ENCODE data around the gene MBTPS2.

The MBTPS2 gene

DNA sequence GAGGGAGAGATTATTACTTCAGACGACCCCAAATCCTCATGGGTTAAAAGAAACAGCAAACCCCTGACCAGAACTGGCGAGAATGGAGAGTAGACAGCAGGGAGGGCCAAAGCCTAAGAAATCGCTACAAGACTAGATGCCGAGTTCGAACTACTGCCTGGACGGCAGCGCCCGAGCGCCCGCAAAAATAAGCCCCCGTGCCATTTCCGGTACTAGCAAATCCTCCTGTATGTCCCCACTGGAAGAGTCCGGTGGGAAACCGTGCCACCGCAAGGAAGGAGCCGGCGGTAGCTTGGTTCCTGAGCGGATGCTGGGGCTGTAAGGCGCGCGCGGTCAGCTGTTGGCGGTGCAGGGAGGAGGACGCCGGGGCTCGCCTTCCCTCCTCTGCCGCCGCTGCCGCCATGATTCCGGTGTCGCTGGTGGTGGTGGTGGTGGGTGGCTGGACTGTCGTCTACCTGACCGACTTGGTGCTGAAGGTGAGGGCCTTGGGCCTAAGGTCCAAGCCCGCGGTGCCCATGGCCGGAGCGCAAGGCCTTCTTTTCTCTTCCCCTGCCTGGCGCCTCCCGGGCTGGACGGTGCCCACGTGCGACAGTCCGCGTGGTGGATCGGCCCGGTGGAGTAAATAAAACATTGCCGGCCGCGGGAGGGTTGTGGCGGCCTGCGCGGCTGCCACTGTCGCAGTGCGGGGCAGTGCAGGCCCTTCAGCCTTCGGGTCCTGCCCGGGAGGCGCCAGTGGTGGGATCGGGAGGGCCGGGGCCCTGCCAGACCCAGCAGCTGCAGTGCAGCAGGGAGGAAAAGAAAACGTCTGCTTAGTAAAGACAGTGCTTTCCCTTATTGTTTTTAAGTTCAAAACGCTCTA is at the start of gene MBTPS2:
Gene MBTPS2, plus strand, starts transcription at position 284 of the 859 bp plus-strand sequence. Its CDS starts 118 bp downstream, at position 402.
- Histone ChIP-seq H3K36me3 (no peaks in the 10 kb centered on the region), H4K20me1 (no peaks in the 10 kb centered on the region), H3K4me2 (peak within 1 kb of the TSS; percentile 66), H3K27ac (peak within 1 kb of the TSS; percentile 88), H3K27me3 (no peaks in the 10 kb centered on the region), H3K4me1 (no peaks in the 10 kb centered on the region), H3K4me3 (peak within 1 kb of the TSS; percentile 70), H3K9me3 (no peaks in the 10 kb centered on the region), H3K9ac (peak within 1 kb of the TSS; percentile 84)
- TF ChIP-seq Cebpa-rat (IDR thresholded peaks at IDR 0.05) = no peak

DNA sequence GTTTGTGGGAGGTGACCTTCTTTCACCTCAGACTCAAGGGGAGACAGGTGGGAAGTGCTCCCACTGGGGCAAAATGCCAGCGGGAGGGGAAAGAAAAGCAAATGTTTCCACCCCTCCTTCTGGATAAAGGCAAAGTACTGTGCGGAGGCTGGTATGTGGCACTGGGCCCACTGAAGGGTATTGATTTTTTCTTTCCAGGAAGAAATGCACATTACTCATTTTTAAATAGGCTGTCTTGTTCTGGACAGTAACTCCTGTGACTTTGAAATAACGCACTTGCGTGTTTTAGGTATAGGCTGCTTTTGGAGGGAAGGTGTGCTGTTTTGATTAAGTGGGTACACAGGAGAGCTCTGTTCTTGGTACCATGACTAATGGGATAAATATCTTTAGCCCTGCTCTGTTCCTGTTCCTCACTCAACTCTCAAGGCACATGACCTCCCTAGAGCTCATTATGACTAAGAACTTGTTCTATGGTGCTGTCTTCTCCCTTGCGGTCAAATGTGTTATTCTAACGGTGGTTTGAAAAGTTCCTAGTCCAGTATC is 40.7 kb upstream of the MBTPS2 start:
- Histone ChIP-seq H3K4me1 (no peaks in the 10 kb centered on the region), H3K36me3 (no peaks in the 10 kb centered on the region), H3K9ac (no peak overlapping the region), H3K9me3 (no peaks in the 10 kb centered on the region), H4K20me1 (no peaks in the 10 kb centered on the region), H3K4me2 (no peak overlapping the region), H3K4me3 (no peak overlapping the region), H3K27me3 (no peaks in the 10 kb centered on the region), H3K27ac (no peak overlapping the region)
- no peak for TF ChIP-seq Cebpa-rat (IDR thresholded peaks at IDR 0.05)

DNA sequence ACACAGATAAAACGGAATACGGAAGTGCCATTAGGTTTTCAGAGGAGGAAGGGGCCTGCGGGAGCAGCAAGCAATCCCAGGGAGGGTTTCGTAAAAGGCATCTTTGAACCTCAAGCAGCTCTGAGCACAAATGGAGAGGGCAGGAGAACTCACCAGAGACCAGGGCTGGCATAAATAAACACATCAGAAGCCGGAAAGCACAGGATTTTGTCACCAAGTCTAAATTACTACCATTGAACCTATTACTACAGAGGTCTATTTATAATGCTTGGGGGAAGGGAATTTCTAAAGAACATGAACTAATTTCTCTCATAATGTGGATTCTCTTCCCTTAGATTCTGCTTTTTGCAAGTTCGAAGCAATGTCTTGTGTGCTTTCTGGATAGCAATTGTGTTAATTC is 39.6 kb upstream of the MBTPS2 start:
- Histone ChIP-seq H3K4me1 (no peaks in the 10 kb centered on the region), H3K27ac (no peak overlapping the region), H3K9me3 (no peaks in the 10 kb centered on the region), H3K4me2 (no peak overlapping the region), H3K27me3 (no peaks in the 10 kb centered on the region), H3K9ac (no peak overlapping the region), H3K36me3 (no peaks in the 10 kb centered on the region), H4K20me1 (no peaks in the 10 kb centered on the region), H3K4me3 (no peak overlapping the region)
- TF ChIP-seq Cebpa-rat (IDR thresholded peaks at IDR 0.05) = no peak

DNA sequence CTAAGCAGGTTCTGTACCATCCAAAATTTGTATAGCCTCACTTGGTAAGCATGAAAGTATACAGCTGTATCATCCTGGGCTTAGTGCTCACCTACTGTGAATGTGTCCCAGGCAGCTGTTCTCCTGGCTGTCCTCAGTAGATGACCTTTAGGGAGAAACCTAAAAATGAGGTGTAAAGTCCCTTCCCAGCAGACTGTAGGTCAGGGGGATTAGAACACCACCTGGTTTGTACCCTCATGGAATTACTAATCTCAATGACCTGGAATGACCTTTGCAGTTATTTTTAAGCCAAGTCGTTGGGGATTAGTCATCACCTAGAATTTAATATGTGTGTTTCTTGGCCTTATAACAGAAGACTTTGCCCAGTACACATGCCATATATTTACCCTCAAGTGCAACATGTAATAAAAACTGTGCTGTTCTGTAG is 39.1 kb upstream of the MBTPS2 start:
- Histone ChIP-seq H3K4me3 (no peak overlapping the region), H3K9ac (no peak overlapping the region), H3K9me3 (no peaks in the 10 kb centered on the region), H3K4me1 (no peaks in the 10 kb centered on the region), H4K20me1 (no peaks in the 10 kb centered on the region), H3K4me2 (no peak overlapping the region), H3K27me3 (no peaks in the 10 kb centered on the region), H3K36me3 (no peaks in the 10 kb centered on the region), H3K27ac (no peak overlapping the region)
- no peak for TF ChIP-seq Cebpa-rat (IDR thresholded peaks at IDR 0.05)

DNA sequence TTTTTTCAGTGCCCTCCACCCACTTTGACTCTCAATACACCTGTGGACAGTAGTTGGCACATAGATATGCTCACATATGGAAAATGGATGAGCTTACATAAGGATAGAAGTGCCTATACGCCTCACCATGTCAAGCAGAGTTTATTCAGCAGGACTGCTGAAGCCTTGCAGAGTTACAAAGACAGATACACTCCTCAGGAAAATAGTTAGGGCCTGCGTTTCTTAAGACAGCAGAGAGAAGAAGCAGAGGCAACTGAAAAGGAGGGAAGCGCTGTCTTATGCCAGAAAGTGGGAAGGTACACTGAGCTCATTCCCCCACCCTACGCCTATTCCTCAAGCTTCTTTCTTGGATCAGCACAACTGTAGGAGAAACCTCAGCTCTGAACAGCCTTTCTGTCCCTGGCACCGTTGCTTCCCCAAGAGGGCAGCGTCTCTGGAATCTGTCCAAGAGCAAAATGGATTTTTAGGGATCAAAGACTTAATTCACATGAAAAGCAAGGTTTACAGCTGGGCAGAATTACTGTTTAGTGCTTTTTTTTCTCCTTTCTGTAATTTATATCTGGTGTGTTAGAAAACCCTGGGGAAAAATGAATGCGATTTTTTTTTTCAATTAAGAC is 37.3 kb upstream of the MBTPS2 start:
- H3K9ac ChIP-seq = no peak overlapping the region
- no peaks in the 10 kb centered on the region for H3K36me3 ChIP-seq
- no peak overlapping the region for H3K4me2 ChIP-seq
- TF ChIP-seq Cebpa-rat (IDR thresholded peaks at IDR 0.05) = no peak
- no peak overlapping the region for H3K4me3 ChIP-seq
- H4K20me1 ChIP-seq = no peaks in the 10 kb centered on the region
- H3K9me3 ChIP-seq = no peaks in the 10 kb centered on the region
- no peak overlapping the region for H3K27ac ChIP-seq
- no peaks in the 10 kb centered on the region for H3K27me3 ChIP-seq
- no peaks in the 10 kb centered on the region for H3K4me1 ChIP-seq

DNA sequence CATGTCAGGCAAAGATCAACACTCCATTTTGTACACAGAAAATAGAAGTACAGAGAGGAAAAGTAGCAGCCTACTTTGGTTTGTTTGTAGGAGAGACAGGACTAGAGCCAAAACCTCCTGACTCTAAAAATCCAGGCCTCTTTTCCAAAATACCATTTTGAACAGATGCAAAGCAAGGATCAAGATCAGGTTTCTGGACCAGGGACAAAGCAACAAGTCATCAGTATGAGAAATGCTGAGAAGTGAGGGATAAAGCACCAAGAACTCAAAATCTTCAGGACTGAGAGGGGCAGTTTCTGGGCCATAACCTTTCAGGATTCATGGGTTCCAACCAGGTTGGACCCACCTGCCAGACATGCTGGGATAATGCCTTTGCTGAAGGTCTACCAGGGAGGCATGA is 36.6 kb upstream of the MBTPS2 start:
- no peak overlapping the region for H3K4me2 ChIP-seq
- H3K4me1 ChIP-seq = no peaks in the 10 kb centered on the region
- H3K9ac ChIP-seq = no peak overlapping the region
- H3K9me3 ChIP-seq = no peaks in the 10 kb centered on the region
- no peaks in the 10 kb centered on the region for H3K36me3 ChIP-seq
- H3K27ac ChIP-seq = no peak overlapping the region
- H3K4me3 ChIP-seq = no peak overlapping the region
- TF ChIP-seq Cebpa-rat (IDR thresholded peaks at IDR 0.05) = no peak
- no peaks in the 10 kb centered on the region for H4K20me1 ChIP-seq
- H3K27me3 ChIP-seq = no peaks in the 10 kb centered on the region

DNA sequence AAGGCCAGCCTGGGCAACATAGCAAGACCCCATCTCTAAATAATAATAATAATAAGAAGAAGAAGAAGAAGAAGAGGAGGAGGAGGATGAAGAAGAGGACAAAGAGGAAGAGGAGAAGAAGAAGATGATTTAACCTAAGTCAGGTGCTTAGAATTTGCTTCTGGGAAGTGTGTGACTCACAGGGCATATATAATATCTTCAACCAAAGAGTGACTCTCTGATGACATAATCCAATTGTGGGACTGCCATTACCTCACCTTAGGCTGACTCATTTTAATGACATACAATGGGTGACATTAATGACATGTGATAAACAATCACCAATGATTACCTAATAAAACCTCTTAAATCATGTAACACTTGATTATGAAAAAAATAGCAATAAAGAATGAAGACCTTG is 32.7 kb upstream of the MBTPS2 start:
- Histone ChIP-seq H3K9ac (no peak overlapping the region), H3K4me1 (no peaks in the 10 kb centered on the region), H3K36me3 (no peaks in the 10 kb centered on the region), H3K27ac (no peak overlapping the region), H3K9me3 (no peaks in the 10 kb centered on the region), H4K20me1 (no peaks in the 10 kb centered on the region), H3K4me2 (no peak overlapping the region), H3K4me3 (no peak overlapping the region), H3K27me3 (no peaks in the 10 kb centered on the region)
- no peak for TF ChIP-seq Cebpa-rat (IDR thresholded peaks at IDR 0.05)

DNA sequence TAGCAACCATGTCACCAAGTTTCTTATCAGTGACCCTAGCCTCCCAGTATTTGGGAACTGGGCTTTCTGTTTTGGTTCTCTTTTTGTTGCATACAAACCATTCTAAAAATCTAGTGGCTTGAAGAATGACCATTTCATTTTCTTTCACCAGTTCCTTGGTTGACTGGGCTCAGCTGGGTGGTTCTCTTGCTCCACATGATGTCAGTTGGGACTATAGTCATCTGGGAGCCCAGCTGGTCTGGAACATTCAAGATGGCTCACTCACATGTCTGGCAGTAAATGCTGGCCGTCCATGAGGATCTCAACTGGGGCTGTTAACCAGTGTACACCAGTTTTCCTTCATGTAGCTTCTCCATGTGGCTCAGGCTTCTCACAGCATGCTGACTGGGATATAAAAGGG is 27.6 kb upstream of the MBTPS2 start:
- Histone ChIP-seq H3K27ac (no peak overlapping the region), H4K20me1 (no peaks in the 10 kb centered on the region), H3K4me1 (no peaks in the 10 kb centered on the region), H3K9ac (no peak overlapping the region), H3K36me3 (no peaks in the 10 kb centered on the region), H3K9me3 (no peaks in the 10 kb centered on the region; the same call in 1 of the 2 replicates), H3K4me3 (no peak overlapping the region), H3K27me3 (no peaks in the 10 kb centered on the region), H3K4me2 (no peak overlapping the region)
- no peak for TF ChIP-seq Cebpa-rat (IDR thresholded peaks at IDR 0.05)

DNA sequence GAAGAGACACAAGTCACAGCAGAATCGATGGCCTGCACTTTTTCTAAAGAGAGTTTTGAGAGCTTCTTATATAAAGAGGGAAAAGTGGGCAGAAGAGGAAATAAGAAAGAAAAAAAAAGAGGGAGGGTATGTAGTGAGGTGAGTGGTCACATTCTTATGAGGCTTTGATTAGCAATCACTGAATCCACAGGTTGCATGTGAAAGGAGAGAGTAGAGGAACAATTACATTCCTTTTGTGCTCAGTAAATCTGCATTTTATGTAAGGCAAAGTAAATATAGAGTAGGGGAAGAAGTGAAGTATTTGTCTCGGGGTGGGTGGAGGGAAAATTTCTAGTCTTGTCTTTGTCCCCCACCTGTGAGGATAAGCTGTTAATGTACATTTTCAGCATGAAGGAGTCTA is 26.8 kb upstream of the MBTPS2 start:
- Histone ChIP-seq H3K9ac (no peak overlapping the region), H3K9me3 (no peaks in the 10 kb centered on the region; the same call in 1 of the 2 replicates), H3K4me1 (no peaks in the 10 kb centered on the region), H3K27me3 (no peaks in the 10 kb centered on the region), H3K36me3 (no peaks in the 10 kb centered on the region), H4K20me1 (no peaks in the 10 kb centered on the region), H3K4me2 (no peak overlapping the region), H3K27ac (no peak overlapping the region), H3K4me3 (no peak overlapping the region)
- TF ChIP-seq Cebpa-rat (IDR thresholded peaks at IDR 0.05) = no peak

All from BLaER1 (cell line).